ENCODE results near the gene ZNF606.
"Not testable (repeated sequence)": the region's sequence is repeated elsewhere in the genome, so short reads cannot be mapped to it uniquely, and the experiment has no call there.

- TF ChIP-seq, protein P1, sequence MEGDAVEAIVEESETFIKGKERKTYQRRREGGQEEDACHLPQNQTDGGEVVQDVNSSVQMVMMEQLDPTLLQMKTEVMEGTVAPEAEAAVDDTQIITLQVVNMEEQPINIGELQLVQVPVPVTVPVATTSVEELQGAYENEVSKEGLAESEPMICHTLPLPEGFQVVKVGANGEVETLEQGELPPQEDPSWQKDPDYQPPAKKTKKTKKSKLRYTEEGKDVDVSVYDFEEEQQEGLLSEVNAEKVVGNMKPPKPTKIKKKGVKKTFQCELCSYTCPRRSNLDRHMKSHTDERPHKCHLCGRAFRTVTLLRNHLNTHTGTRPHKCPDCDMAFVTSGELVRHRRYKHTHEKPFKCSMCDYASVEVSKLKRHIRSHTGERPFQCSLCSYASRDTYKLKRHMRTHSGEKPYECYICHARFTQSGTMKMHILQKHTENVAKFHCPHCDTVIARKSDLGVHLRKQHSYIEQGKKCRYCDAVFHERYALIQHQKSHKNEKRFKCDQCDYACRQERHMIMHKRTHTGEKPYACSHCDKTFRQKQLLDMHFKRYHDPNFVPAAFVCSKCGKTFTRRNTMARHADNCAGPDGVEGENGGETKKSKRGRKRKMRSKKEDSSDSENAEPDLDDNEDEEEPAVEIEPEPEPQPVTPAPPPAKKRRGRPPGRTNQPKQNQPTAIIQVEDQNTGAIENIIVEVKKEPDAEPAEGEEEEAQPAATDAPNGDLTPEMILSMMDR (IDR thresholded peaks at IDR 0.05) = not testable (repeated sequence)
- not testable (repeated sequence) for TF ChIP-seq POLR2A (IDR thresholded peaks at IDR 0.05)
Observed at GRCh38 chr19:58008877-58009276, 6.3 kb upstream of the ZNF606 start.

All from right lobe of liver (tissue), 4 donors.